Hematopoietic multipotent progenitor cell treated with erythropoietin and hydrocortisone succinate and interleukin-3 and kit ligand, for 15 days (in vitro differentiated cells): Measurements from ENCODE around the gene ATRX.
"Not testable (repeated sequence)": the region's sequence is repeated elsewhere in the genome, so short reads cannot be mapped to it uniquely, and the experiment has no call there.

Experiments
- DNase-seq: peaks from one replicate; pipeline ENCODE4 v3.0.0-alpha.2; 2015; ENCODE audit warnings: low spot score

The ATRX gene

DNA sequence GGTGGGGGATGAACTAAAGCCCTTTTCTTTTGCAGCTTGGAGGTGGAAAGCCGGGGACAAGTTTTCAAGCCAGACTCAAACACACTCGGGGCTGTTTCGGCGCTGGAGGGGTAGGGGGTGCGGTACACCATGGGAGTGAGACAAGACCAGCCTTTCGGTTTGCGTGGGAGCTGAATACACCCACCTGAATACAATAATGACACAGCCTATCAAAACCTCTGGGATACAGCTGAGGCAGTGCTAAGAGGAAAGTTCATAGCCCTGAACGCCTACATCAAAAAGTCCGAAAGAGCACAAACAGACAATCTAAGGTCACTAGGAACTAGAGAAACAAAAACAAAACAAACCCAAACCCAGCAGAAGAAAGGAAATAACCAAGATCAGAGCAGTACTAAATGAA lies 163.3 kb downstream of the ATRX start:
- no peak for DNase-seq

DNA sequence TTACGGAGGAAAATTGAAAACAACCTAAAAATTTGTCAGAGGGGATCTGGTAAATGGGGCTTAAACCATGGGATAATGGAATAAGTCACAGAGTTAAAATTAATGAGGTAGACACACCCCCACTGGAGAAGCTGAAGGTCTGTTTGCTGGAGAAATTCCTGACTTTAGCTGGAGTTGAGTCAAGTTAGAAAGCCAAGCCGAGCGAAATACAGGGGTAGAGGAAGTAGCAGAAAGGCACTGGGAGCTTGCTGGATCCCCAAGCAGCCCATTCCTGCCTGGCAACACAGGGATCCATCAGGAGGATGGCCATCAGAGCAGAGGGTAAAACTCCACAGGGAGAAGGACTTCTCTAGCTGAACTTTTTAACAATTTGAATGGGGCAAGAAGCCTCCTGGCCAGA lies 163.8 kb downstream of the ATRX start:
- no peak for DNase-seq

- not testable (repeated sequence) for DNase-seq
These were observed 164.6 kb downstream of the ATRX start for GRCh38 chrX:77621453-77621852.

DNA sequence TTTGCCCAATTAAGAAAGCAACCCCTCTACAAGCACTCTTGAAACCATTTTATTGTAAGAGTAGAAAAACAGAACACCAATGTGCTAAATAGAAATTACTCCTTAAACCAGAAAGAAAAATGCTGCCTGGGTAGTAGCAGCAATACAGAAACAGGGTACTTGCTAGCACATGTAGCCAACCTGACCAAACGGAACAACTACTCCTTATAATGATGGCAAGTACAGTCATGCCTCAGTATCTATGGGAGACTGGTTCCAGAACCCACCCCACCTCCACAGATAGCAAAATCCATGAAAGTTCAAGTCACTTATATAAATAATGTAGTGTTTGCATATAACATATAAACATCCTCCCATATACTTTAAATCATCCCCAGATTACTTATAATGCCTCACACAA lies 168.8 kb downstream of the ATRX start:
- DNase-seq: no peak

- DNase-seq: no peak
These were observed 182.2 kb downstream of the ATRX start for GRCh38 chrX:77603635-77604336.

- DNase-seq: no peak
These were observed 188.5 kb downstream of the ATRX start for GRCh38 chrX:77597511-77597910.

DNA sequence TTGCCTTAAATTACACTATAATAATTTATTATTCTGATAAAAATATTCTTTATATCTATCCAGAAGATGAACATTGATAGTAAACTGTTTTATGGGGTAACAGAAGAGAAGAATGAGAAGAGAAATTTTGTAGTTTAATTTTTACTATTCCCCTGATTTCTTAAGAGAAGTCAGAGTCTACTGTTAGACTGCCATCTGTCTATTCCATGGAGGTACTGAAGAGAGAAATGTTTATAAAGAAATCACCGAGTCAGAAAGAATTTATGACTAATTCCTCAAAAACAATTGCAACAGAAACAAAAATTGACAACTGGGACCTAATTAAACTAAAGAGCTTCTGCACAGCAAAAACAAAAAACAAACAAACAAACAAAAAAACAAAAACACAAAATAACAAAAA lies 188.9 kb downstream of the ATRX start:
- DNase-seq: no peak

DNA sequence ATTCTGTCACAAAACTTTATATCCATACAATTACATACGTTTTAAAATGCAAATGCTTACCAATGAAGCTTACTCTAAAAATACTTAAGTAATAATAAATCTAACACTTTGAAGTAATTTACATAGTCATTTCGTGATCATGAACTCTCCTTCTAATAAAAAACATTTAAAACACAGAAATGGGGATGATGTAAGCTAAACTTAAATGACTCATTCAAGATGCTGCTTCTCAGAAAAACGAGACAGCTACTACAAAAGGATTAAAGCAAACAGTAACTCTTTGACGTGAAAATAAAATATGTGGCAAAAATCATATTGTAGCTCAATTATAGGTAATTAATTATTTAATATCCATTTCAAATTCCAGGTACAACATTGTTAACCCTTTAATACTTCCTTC lies 190.2 kb downstream of the ATRX start:
- DNase-seq: no peak

DNA sequence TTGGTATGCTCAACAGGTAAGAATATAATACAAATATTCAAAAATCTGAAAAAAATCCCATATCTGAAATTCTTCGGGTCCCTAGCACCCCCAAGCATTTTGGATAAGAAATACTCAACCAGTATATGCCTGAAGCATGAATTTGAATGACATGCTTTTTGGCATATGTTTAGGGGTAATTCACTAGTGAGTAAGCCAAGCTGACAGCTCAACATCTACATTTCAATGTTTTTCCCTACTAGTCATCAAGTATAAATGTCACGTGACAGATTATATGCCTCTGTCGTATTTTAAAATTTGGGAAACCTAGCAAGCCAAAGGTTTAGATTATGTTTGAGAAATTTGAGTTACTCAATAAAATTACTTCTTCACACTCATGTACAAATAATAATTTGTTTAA lies 213.7 kb downstream of the ATRX start:
- DNase-seq: no peak

DNA sequence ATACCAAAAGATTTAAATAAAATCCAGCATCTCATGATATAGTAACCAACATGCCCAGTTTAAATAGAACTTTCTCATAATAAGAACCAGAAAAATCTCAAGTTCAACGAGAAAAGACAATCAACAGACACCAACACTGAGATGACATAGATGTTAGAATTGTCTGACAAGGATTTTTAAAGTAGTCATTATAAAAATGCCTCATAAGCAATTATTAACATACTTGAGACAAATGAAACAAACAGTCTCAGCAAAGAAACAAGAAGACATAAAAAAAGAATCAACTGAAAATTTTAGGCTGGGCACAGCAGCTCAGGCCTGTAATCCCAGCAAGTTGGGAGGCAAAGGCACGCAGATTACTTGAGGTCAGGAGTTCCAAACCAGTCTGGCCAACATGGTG lies 220.7 kb downstream of the ATRX start:
- no peak for DNase-seq

DNA sequence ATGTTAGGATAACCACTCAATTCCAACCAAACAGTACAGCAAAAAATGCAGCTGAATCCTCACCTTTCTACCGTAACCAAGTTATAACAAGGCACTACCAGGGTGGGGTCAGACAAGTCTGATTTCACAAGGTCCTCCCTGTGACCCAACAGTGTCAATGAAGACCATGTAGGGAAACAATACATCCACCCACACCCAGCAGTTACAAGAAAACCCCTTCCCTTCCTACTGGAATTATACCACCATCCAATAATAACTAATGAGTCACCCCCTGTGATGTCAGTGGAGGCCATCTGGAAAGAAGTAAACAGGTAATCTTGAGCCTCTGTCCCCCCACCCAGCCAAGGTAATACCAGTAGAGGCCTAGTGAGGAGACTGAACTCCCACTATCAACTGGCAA lies 221.2 kb downstream of the ATRX start:
- DNase-seq: no peak

DNA sequence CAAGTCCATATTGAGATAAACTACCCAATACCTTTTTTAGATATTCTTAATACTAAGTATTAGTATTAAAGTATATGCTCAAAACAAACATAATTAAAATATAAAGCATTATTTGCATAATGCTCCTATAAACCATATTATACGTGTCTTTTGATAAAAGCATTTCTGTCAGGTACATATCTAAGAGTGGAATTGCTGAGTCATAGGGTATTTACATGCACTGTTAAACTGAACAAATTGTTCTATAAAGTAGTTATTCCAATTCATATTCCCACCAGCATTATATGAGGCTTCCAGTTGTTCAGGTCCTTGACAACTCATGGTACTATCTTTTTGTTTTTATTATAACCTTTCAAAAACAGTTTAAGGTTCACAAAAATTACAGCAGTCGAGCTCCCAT lies 224.6 kb downstream of the ATRX start:
- no peak for DNase-seq

- DNase-seq: no peak
These were observed 229.7 kb downstream of the ATRX start for GRCh38 chrX:77556276-77556675.

DNA sequence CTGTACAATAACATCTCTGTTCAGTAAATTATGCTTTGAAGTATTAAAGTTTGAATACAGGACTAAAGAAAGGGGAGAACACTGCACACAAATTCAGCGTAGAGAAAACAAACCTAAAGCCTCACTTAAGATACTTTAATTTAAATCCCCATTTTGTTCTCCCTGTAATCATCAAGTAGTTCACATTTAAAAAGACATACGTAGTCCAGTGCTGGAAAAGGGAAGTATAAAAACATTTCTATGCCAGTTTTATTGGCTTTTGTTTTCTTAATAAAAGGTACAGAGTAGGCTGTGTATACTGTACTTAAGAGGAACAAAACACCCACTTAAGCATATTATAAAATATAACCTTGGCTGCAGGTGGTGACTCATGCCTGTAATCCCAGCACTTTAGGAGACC lies 237.3 kb downstream of the ATRX start:
- no peak for DNase-seq

DNA sequence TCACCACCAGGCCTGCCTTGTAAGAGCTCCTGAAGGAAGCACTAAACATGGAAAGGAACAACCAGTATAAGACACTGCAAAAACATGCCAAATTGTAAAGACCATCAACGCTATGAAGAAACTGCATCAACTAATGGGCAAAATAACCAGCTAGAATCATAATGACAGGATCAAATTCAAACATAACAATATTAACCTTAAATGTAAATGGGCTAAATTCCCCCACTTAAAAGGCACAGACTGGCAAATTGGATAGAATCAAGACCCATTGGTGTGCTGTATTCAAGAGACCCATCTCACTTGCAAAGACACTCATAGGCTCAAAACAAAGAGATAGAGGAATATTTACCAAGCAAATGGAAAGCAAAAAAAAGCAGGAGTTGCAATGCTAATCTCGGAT lies 246.2 kb downstream of the ATRX start:
- not testable (repeated sequence) for DNase-seq

DNA sequence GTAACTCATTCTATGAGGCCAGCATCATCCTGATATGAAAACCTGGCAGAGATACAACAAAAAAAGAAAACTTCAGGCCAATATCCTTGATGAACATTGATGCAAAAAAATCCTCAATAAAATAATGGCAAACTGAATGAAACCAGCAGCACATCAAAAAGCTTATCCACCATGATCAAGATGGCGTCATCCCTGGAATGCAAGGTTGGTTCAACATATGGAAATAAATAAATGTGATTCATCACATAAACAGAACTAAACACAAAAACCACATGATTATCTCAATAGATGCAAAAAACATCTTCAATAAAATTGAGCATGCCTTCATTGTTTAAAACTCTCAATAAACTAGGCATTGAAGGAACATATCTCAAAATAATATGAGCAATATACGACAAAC lies 254.8 kb downstream of the ATRX start:
- DNase-seq: not testable (repeated sequence)

DNA sequence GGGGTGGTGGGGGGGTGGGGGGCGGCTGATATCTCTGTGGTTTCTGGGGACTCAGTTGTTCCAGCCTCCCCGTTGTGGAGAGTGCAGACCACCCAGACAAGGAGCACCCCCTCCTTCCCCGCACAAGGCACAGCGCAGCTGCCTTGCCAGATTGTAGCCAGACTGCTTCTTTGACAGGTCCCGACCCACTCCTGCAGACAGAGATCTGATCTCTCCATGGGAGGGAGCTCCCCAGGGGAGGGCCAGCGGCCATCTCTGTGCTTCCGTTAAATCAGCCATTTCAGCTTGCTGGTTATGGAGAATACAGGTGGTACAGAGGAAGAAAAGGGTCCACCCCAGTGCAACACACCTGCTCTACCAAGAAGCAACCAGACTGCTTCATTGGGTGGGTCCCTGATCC lies 258.0 kb downstream of the ATRX start:
- no peak for DNase-seq

- no peak for DNase-seq
These were observed 258.6 kb downstream of the ATRX start for GRCh38 chrX:77527233-77528001.

DNA sequence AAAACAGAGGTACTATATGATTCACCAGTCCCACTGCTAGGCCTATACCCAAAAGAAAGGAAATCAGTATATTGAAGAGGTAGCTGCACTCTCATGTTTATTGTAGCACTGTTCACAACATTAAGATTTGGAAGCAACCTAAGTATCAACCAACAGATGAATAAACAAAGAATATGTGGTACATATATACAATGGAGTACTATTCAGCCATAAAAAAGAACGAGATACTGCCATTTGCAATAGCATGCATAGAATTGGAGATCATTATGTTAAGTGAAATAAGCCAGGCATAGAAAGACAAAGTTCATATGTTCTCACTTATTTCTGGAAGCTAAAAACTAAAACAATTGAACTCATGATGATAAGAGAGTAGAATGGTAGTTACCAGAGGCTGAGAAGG lies 266.3 kb downstream of the ATRX start:
- no peak for DNase-seq

- DNase-seq: no peak
These were observed 271.8 kb downstream of the ATRX start for GRCh38 chrX:77514177-77514576.

DNA sequence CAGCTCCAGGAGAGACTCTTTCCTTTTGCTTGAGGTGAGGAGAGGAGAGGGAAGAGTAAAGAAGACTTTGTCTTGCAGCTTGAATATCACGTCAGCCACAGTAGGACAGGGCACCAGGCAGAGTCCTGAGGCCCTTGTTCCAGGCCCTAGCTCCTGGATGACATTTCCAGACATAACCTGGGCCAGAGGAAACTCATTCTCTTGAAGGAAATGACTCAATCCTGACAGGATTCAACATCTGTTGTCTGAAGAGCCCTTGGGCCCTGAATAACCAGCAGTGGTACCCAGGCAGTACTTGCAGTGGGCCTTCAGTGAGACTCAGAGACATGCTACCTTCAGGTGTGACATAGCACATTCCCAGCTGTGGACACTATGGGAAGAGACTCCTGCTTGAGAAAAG lies 276.0 kb downstream of the ATRX start:
- no peak for DNase-seq

GRCh38 chrX:77505227-77505626 lies 280.8 kb downstream of the ATRX start:
- no peak for DNase-seq

- DNase-seq: no peak
These were observed 283.0 kb downstream of the ATRX start for GRCh38 chrX:77502951-77503525.
